GM06990 (cell line): ENCODE results near the gene CFDP1.

Experiments used
- DNase-seq: peaks from one replicate; pipeline ENCODE4 v3.0.0-alpha.2; 2011; ENCODE audit not compliant: insufficient read length; ENCODE audit errors: extremely low read depth
- H3K27me3 ChIP-seq: replicated peaks from 2 replicates; pipeline ENCODE4 v1.6.0; 2011; ENCODE audit warnings: low read length; ENCODE audit not compliant: control insufficient read depth, insufficient read depth
- H3K36me3 ChIP-seq: 2 replicates; pipeline ENCODE4 v1.5.1; 2011; ENCODE audit warnings: low read length; ENCODE audit not compliant: control insufficient read depth, insufficient read depth
- H3K4me3 ChIP-seq: replicated peaks from 2 replicates; pipeline ENCODE4 v1.5.1; 2011; ENCODE audit warnings: low read depth, mild to moderate bottlenecking, control low read depth, low read length
- CTCF ChIP-seq: IDR thresholded peaks from 2 replicates; pipeline ENCODE4 v1.5.1; 2011; ENCODE audit warnings: low read length, control low read depth, mild to moderate bottlenecking, inconsistent platforms; ENCODE audit not compliant: insufficient read depth, poor library complexity, severe bottlenecking

CFDP1 gene

GRCh38 chr16:75326333-75326732, 107.0 kb downstream of the CFDP1 start:
- Histone ChIP-seq H3K4me3 (no peak overlapping the region), H3K36me3 (no peaks in the 10 kb centered on the region), H3K27me3 (no peaks in the 10 kb centered on the region)
- TF ChIP-seq CTCF: no peak
- DNase-seq: no peak

- no peak for TF ChIP-seq CTCF
- Histone ChIP-seq H3K36me3 (no peaks in the 10 kb centered on the region), H3K4me3 (no peak overlapping the region), H3K27me3 (no peaks in the 10 kb centered on the region)
- DNase-seq: no peak
These were observed 109.4 kb downstream of the CFDP1 start for GRCh38 chr16:75323933-75324332.

- no peak for TF ChIP-seq CTCF
- Histone ChIP-seq H3K4me3 (no peak overlapping the region), H3K27me3 (no peaks in the 10 kb centered on the region), H3K36me3 (no peaks in the 10 kb centered on the region)
- DNase-seq: no peak
These were observed 110.1 kb downstream of the CFDP1 start for GRCh38 chr16:75323198-75323597.

- no peak for TF ChIP-seq CTCF
- DNase-seq: no peak
- H3K27me3 ChIP-seq: no peaks in the 10 kb centered on the region
- no peak overlapping the region for H3K4me3 ChIP-seq
- H3K36me3 ChIP-seq: no peaks in the 10 kb centered on the region
These were observed 110.6 kb downstream of the CFDP1 start for GRCh38 chr16:75322740-75323139.

- TF ChIP-seq CTCF: no peak
- DNase-seq: no peak
- Histone ChIP-seq H3K27me3 (no peaks in the 10 kb centered on the region), H3K36me3 (no peaks in the 10 kb centered on the region), H3K4me3 (no peak overlapping the region)
These were observed 112.9 kb downstream of the CFDP1 start for GRCh38 chr16:75320435-75320834.
